ENCODE results near the gene FAM163B.

FAM163B gene

GRCh38 chr9:133560311-133560710 lies 48.9 kb downstream of the FAM163B start:
- H4K20me1 ChIP-seq (ENCODE audit: insufficient read depth, low read length), result no peaks in the 10 kb centered on the region

GRCh38 chr9:133558191-133559126 lies 50.7 kb downstream of the FAM163B start:
- H3K4me3 ChIP-seq (ENCODE audit: low read depth, low read length, poor library complexity, severe bottlenecking), result no peak overlapping the region

More at GRCh38 chr9:133560311-133560710, 48.9 kb downstream of the FAM163B start:
- H3K27me3 ChIP-seq (ENCODE audit: insufficient read depth, low read length), result 0 out of 2 replicates have a peak, but pooled peaks cover 5% of the 10 kb centered on the region
- no peak for TF ChIP-seq CTCF (IDR thresholded peaks at IDR 0.05; ENCODE audit: low read length)
- no peak for TF ChIP-seq EZH2 (IDR thresholded peaks at IDR 0.05; ENCODE audit: borderline replicate concordance, low read length)
- no peaks in the 10 kb centered on the region for H3F3A ChIP-seq (ENCODE audit: insufficient read depth, low read length)
- no peaks in the 10 kb centered on the region for H3K36me3 ChIP-seq (ENCODE audit: insufficient read depth, low read length)
- H3K4me3 ChIP-seq (ENCODE audit: low read depth, low read length, poor library complexity, severe bottlenecking), result no peak overlapping the region
- no peak overlapping the region for H3K4me2 ChIP-seq (ENCODE audit: low read length)
- H3K79me2 ChIP-seq (ENCODE audit: insufficient read depth, low read length), result no peaks in the 10 kb centered on the region
- no peak overlapping the region for H3K9ac ChIP-seq (ENCODE audit: low read length)
- H2AFZ ChIP-seq (ENCODE audit: low read length), result no peak overlapping the region
- no peaks in the 10 kb centered on the region for H3K9me2 ChIP-seq (ENCODE audit: low read depth, low read length)
- H3K27ac ChIP-seq (ENCODE audit: low read depth, low read length, poor library complexity, severe bottlenecking), result no peak overlapping the region
- no peaks in the 10 kb centered on the region for H3K9me3 ChIP-seq (ENCODE audit: low read length)
- H3K4me1 ChIP-seq (ENCODE audit: insufficient read depth, low read length, severe bottlenecking), result no peaks in the 10 kb centered on the region

GRCh38 chr9:133557581-133557980 lies 51.6 kb downstream of the FAM163B start:
- no peak overlapping the region for H3K27ac ChIP-seq (ENCODE audit: low read depth, low read length, poor library complexity, severe bottlenecking)

More at GRCh38 chr9:133558191-133559126, 50.7 kb downstream of the FAM163B start:
- Histone ChIP-seq H3K9me2 (ENCODE audit: low read depth, low read length) (no peaks in the 10 kb centered on the region), H3K9ac (ENCODE audit: low read length) (no peak overlapping the region), H3K27ac (ENCODE audit: low read depth, low read length, poor library complexity, severe bottlenecking) (no peak overlapping the region), H3K4me2 (ENCODE audit: low read length) (no peak overlapping the region), H3F3A (ENCODE audit: insufficient read depth, low read length) (no peaks in the 10 kb centered on the region), H3K4me1 (ENCODE audit: insufficient read depth, low read length, severe bottlenecking) (no peaks in the 10 kb centered on the region), H2AFZ (ENCODE audit: low read length) (no peak overlapping the region), H4K20me1 (ENCODE audit: insufficient read depth, low read length) (no peaks in the 10 kb centered on the region), H3K9me3 (ENCODE audit: low read length) (no peaks in the 10 kb centered on the region), H3K27me3 (ENCODE audit: insufficient read depth, low read length) (peaks cover 11% of the 10 kb centered on the region; the same call in 1 of the 2 replicates), H3K79me2 (ENCODE audit: insufficient read depth, low read length) (no peaks in the 10 kb centered on the region), H3K36me3 (ENCODE audit: insufficient read depth, low read length) (no peaks in the 10 kb centered on the region)
- TF ChIP-seq CTCF (IDR thresholded peaks at IDR 0.05; ENCODE audit: low read length), result no peak
- no peak for TF ChIP-seq EZH2 (IDR thresholded peaks at IDR 0.05; ENCODE audit: borderline replicate concordance, low read length)

More at GRCh38 chr9:133557581-133557980, 51.6 kb downstream of the FAM163B start:
- TF ChIP-seq CTCF (IDR thresholded peaks at IDR 0.05; ENCODE audit: low read length) (no peak), EZH2 (IDR thresholded peaks at IDR 0.05; ENCODE audit: borderline replicate concordance, low read length) (no peak)
- Histone ChIP-seq H3K9me2 (ENCODE audit: low read depth, low read length) (no peaks in the 10 kb centered on the region), H3K79me2 (ENCODE audit: insufficient read depth, low read length) (no peaks in the 10 kb centered on the region), H3K9me3 (ENCODE audit: low read length) (no peaks in the 10 kb centered on the region), H3K27me3 (ENCODE audit: insufficient read depth, low read length) (peaks cover 11% of the 10 kb centered on the region; the same call in 1 of the 2 replicates), H3K9ac (ENCODE audit: low read length) (no peak overlapping the region), H3K4me2 (ENCODE audit: low read length) (no peak overlapping the region), H3K4me3 (ENCODE audit: low read depth, low read length, poor library complexity, severe bottlenecking) (no peak overlapping the region), H2AFZ (ENCODE audit: low read length) (no peak overlapping the region), H4K20me1 (ENCODE audit: insufficient read depth, low read length) (no peaks in the 10 kb centered on the region), H3K36me3 (ENCODE audit: insufficient read depth, low read length) (no peaks in the 10 kb centered on the region), H3K4me1 (ENCODE audit: insufficient read depth, low read length, severe bottlenecking) (no peaks in the 10 kb centered on the region), H3F3A (ENCODE audit: insufficient read depth, low read length) (no peaks in the 10 kb centered on the region)
